H1 (cell line): ENCODE data around the gene CAMP. TPM values are rescaled to one million over a fixed set of nuclear protein-coding genes. Genes with fewer than 3 reads are reported as not detected.

Source experiments
- CTCF ChIA-PET: fragments of 300-600 bp; sonication (Branson Sonifier 250); formaldehyde crosslinking; loops from one replicate; lab custom pipeline; 2021; ENCODE audit not compliant: partially characterized antibody; lab: Charles Lee
- POLR2A ChIA-PET: fragments of 300-600 bp; sonication (Branson Sonifier 250); formaldehyde crosslinking; loops from one replicate; lab custom pipeline; 2021; ENCODE audit warnings: inconsistent platforms; ENCODE audit not compliant: partially characterized antibody; lab: Charles Lee
- DNase-seq, 2 experiments: peaks; one replicate each; pipeline versions ENCODE4 v3.0.0 to v3.0.0-alpha.2; 2010 to 2022; ENCODE audit warnings: low spot score in 2 of 2, low read depth in 1 of 2, mixed read lengths in 1 of 2
- FAIRE-seq: peaks from 2 replicates; lab custom pipeline; 2011; peaks lifted over from hg19 to GRCh38; lab: Jason Lieb, UNC
- H2AFZ ChIP-seq: 2 replicates; pipeline ENCODE4 v1.8.1; 2012; ENCODE audit warnings: low read length, inconsistent platforms
- H2AK5ac ChIP-seq: 2 replicates; pipeline ENCODE4 v1.6.1; 2013; ENCODE audit warnings: low read depth, low read length
- H2BK120ac ChIP-seq: replicated peaks from 2 replicates; pipeline ENCODE3; 2013; ENCODE audit warnings: low read depth, low read length, inconsistent platforms
- H2BK12ac ChIP-seq: 2 replicates; pipeline ENCODE4 v1.6.1; 2013; ENCODE audit warnings: low read depth, low read length
- H2BK15ac ChIP-seq: 2 replicates; pipeline ENCODE4 v1.6.1; 2013; ENCODE audit warnings: low read length
- H2BK20ac ChIP-seq: 2 replicates; pipeline ENCODE4 v1.6.1; 2013; ENCODE audit warnings: low read length
- H2BK5ac ChIP-seq: 2 replicates; pipeline ENCODE4 v1.6.1; 2013; ENCODE audit warnings: low read depth, low read length
- H3K14ac ChIP-seq: 2 replicates; pipeline ENCODE4 v1.6.1; 2013; ENCODE audit warnings: inconsistent platforms; ENCODE audit not compliant: insufficient read length
- H3K18ac ChIP-seq: 2 replicates; pipeline ENCODE4 v1.6.1; 2013; ENCODE audit warnings: low read length; ENCODE audit errors: extremely low read depth
- H3K23ac ChIP-seq: 2 replicates; pipeline ENCODE4 v1.6.1; 2013; ENCODE audit warnings: inconsistent platforms; ENCODE audit not compliant: insufficient read length
- H3K23me2 ChIP-seq: 2 replicates; pipeline ENCODE4 v1.6.1; 2013; ENCODE audit warnings: low read depth, low read length
- H3K27ac ChIP-seq: 2 replicates; pipeline ENCODE4 v1.6.1; 2011; ENCODE audit warnings: low read depth, low read length, inconsistent platforms
- H3K27me3 ChIP-seq, 4 experiments: replicated peaks in 1 of 4; 1 replicate in 1 of 4; 2 replicates in 3 of 4; pipeline versions ENCODE4 v1.6.1 to v1.8.1; 2011 to 2013; ENCODE audit warnings: low read length in 3 of 4, mild to moderate bottlenecking in 3 of 4, inconsistent platforms in 2 of 4, mixed read lengths in 2 of 4, moderate library complexity in 1 of 4; ENCODE audit not compliant: control insufficient read depth in 3 of 4, insufficient read depth in 3 of 4; ENCODE audit errors: extremely low read depth in 1 of 4
- H3K36me3 ChIP-seq, 4 experiments: 2 replicates each; pipeline versions ENCODE4 v1.6.1 to v1.8.1; 2011 to 2013; ENCODE audit warnings: mild to moderate bottlenecking in 4 of 4, low read length in 3 of 4, moderate library complexity in 2 of 4, control low read depth in 1 of 4, inconsistent platforms in 1 of 4; ENCODE audit not compliant: insufficient read depth in 4 of 4, control insufficient read depth in 2 of 4
- H3K4ac ChIP-seq: replicated peaks from 2 replicates; pipeline ENCODE3; 2013; ENCODE audit warnings: low read length, low read depth, mixed read lengths, inconsistent platforms; ENCODE audit not compliant: insufficient read length
- H3K4me1 ChIP-seq, 4 experiments: replicated peaks in 1 of 4; 1 replicate in 1 of 4; 2 replicates in 3 of 4; pipeline versions ENCODE4 v1.6.1 to v1.8.1; 2011 to 2013; ENCODE audit warnings: low read length in 3 of 4, inconsistent platforms in 2 of 4, mixed read lengths in 1 of 4; ENCODE audit not compliant: insufficient read depth in 4 of 4, control insufficient read depth in 3 of 4
- H3K4me2 ChIP-seq, 2 experiments: 2 replicates each; pipeline versions ENCODE4 v1.6.1 to v1.8.1; 2011 to 2013; ENCODE audit warnings: low read depth in 2 of 2, low read length in 2 of 2, control low read depth in 1 of 2, inconsistent platforms in 1 of 2, mild to moderate bottlenecking in 1 of 2; ENCODE audit not compliant: insufficient read depth in 1 of 2
- H3K4me3 ChIP-seq, 4 experiments: fragments of 200-600, 300-600 bp in 1 of 4; sonication (generic), shearing (Covaris generic), sonication (Bioruptor Twin) in 1 of 4; 2 replicates each; pipeline versions ENCODE4 v1.5.1 to v1.8.1; 2011 to 2016; ENCODE audit warnings: low read length in 4 of 4, low read depth in 3 of 4, control low read depth in 2 of 4, inconsistent platforms in 2 of 4, mild to moderate bottlenecking in 2 of 4, mixed read lengths in 1 of 4, moderate library complexity in 1 of 4; ENCODE audit not compliant: insufficient read depth in 2 of 4; ENCODE audit errors: extremely low read depth in 1 of 4
- H3K56ac ChIP-seq: replicated peaks from 2 replicates; pipeline ENCODE3; 2013; ENCODE audit warnings: low read depth, mild to moderate bottlenecking, mixed read lengths, low read length, inconsistent platforms; ENCODE audit not compliant: insufficient read length
- H3K79me1 ChIP-seq: 2 replicates; pipeline ENCODE4 v1.6.1; 2013; ENCODE audit warnings: low read depth, low read length, control low read depth
- H3K79me2 ChIP-seq, 2 experiments: 2 replicates each; pipeline versions ENCODE4 v1.6.1 to v1.8.1; 2012 to 2013; ENCODE audit warnings: low read length in 2 of 2, mild to moderate bottlenecking in 2 of 2, inconsistent platforms in 1 of 2; ENCODE audit not compliant: insufficient read depth in 2 of 2, control insufficient read depth in 1 of 2
- H3K9ac ChIP-seq, 4 experiments: replicated peaks in 1 of 4; 1 replicate in 1 of 4; 2 replicates in 3 of 4; pipeline versions ENCODE4 v1.6.1 to v1.8.1; 2011 to 2013; ENCODE audit warnings: low read depth in 3 of 4, low read length in 3 of 4, control low read depth in 2 of 4, mild to moderate bottlenecking in 2 of 4, moderate library complexity in 2 of 4, inconsistent platforms in 1 of 4; ENCODE audit errors: extremely low read depth in 1 of 4
- H3K9me3 ChIP-seq, 2 experiments: 2 replicates each; pipeline versions ENCODE4 v1.6.1 to v1.8.1; 2012 to 2013; ENCODE audit warnings: mild to moderate bottlenecking in 2 of 2, moderate library complexity in 2 of 2, control low read depth in 1 of 2, inconsistent platforms in 1 of 2, low read depth in 1 of 2, low read length in 1 of 2, mixed read lengths in 1 of 2; ENCODE audit not compliant: insufficient read depth in 2 of 2
- H4K20me1 ChIP-seq, 2 experiments: replicated peaks in 1 of 2; 2 replicates each; pipeline versions ENCODE3 to v1.8.1; 2011 to 2013; ENCODE audit warnings: inconsistent platforms in 2 of 2, low read length in 2 of 2, mild to moderate bottlenecking in 1 of 2; ENCODE audit not compliant: insufficient read depth in 2 of 2, control insufficient read depth in 1 of 2
- H4K5ac ChIP-seq: 2 replicates; pipeline ENCODE4 v1.6.1; 2013; ENCODE audit warnings: low read length, low read depth, mixed read lengths, inconsistent platforms; ENCODE audit not compliant: insufficient read length
- H4K8ac ChIP-seq: 2 replicates; pipeline ENCODE4 v1.8.0; 2013; ENCODE audit warnings: mild to moderate bottlenecking, moderate library complexity, low read length, inconsistent platforms; ENCODE audit not compliant: insufficient read depth; ENCODE audit errors: extremely low read depth
- H4K91ac ChIP-seq: replicated peaks from 2 replicates; pipeline ENCODE3; 2013; ENCODE audit warnings: low read length, mixed read lengths, inconsistent platforms; ENCODE audit not compliant: insufficient read length
- NANOG ChIP-seq: IDR thresholded peaks from 2 replicates; pipeline ENCODE4 v1.6.1; 2011; ENCODE audit warnings: low read length, low read depth, mild to moderate bottlenecking, inconsistent platforms; ENCODE audit not compliant: insufficient read depth, poor library complexity, severe bottlenecking
- ZNF274 ChIP-seq: IDR thresholded peaks from 2 replicates; pipeline ENCODE4 v1.7.0; 2012; ENCODE audit warnings: low read length, borderline replicate concordance; ENCODE audit errors: extremely low read depth
- WGBS, 2 experiments: shearing (Covaris generic) in 1 of 2; methylation state at CpG; one replicate each; pipeline versions ENCODE4 v1.1.6 to v1.1.7; 2013 to 2015; ENCODE audit warnings: low lambda C conversion rate in 2 of 2, mixed read lengths in 2 of 2, inconsistent platforms in 1 of 2, low coverage in 1 of 2, missing lambda C conversion rate in 1 of 2; ENCODE audit not compliant: insufficient replicate concordance in 2 of 2, insufficient coverage in 1 of 2, insufficient read length in 1 of 2; ENCODE audit errors: extremely low coverage in 1 of 2, missing lambda C conversion rate in 1 of 2; 5-methylcytosine and 5-hydroxymethylcytosine counted together
- polyA plus RNA-seq, 7 experiments: library from polyadenylated mRNA; depleted of rRNA in 3 of 7; stranded (reverse) in 5 of 7; unstranded in 2 of 7; fragments of >200 nt in 5 of 7; fragments of 200-250 nt in 2 of 7; gene quantifications; 1 replicate in 5 of 7; 2 replicates in 1 of 7; 4 replicates in 1 of 7; pipeline versions ENCODE4 v1.2.1 to v1.2.3, GENCODE V29; 2011 to 2013; ENCODE audit warnings: missing spikeins in 2 of 7, mixed read lengths in 2 of 7
- total RNA-seq: library from RNA; stranded (reverse); fragmentation: NEBNext Ultra II Directional; extraction: Animal tissue kit (Norgen Biotek cat#: 25700); gene quantifications from 2 replicates; pipeline ENCODE4 v1.2.1, GENCODE V29; 2021

CAMP gene
- total and polyA plus RNA-seq, 2 of the 8 experiments (the other 6 are each of a cell fraction or from before 2014, with no cell fraction given): not detected

- no peak overlapping the region for H2BK120ac ChIP-seq
- H3K79me2 ChIP-seq: no peaks in the 10 kb centered on the region
- peaks cover 0 to 2% (median 0%) of the 10 kb centered on the region in 4 experiments; a peak in 3 of 7 replicates for H3K4me1 ChIP-seq
- no peak overlapping the region for H3K18ac ChIP-seq
- no peak for DNase-seq
- FAIRE-seq: no peak
- no peak overlapping the region for H3K4ac ChIP-seq
- CTCF ChIA-PET: interaction anchor here (0.7 to 2.3 kb wide), 6 partner anchors 8 to 200 kb away, joined by 3 to 8 read pairs (median 4); partner anchors contain the start of gene ZNF589
- H3K23ac ChIP-seq: no peak overlapping the region
- no peak overlapping the region for H4K91ac ChIP-seq
- H3K27me3 ChIP-seq: no peaks in the 10 kb centered on the region
- H3K14ac ChIP-seq: no peak overlapping the region
- H3K4me2 ChIP-seq: no peak overlapping the region
- 91% methylated on average over 4 of the region's 4 CpGs; no CpG with 5 or more reads in 1 of the 2 experiments for WGBS, 2 experiments
- no peak overlapping the region for H2BK20ac ChIP-seq
- no peaks in the 10 kb centered on the region for H3K79me1 ChIP-seq
- POLR2A ChIA-PET: interaction anchor here (0.7 to 4.6 kb wide), 7 partner anchors 10 to 242 kb away, joined by 3 to 44 read pairs (median 4); partner anchors contain the start of genes CCDC51, CDC25A, TMA7 and ZNF589
- no peak overlapping the region for H3K4me3 ChIP-seq
- H3K23me2 ChIP-seq: no peaks in the 10 kb centered on the region
- no peak overlapping the region for H4K5ac ChIP-seq
- H2BK15ac ChIP-seq: no peak overlapping the region
- H3K36me3 ChIP-seq: no peaks in the 10 kb centered on the region
- H2AK5ac ChIP-seq: no peak overlapping the region
- no peak overlapping the region for H2BK12ac ChIP-seq
- H3K27ac ChIP-seq: no peak overlapping the region
- no peak overlapping the region for H3K9ac ChIP-seq
- no peak overlapping the region for H4K8ac ChIP-seq
- H3K56ac ChIP-seq: no peak overlapping the region
- peaks cover 7 to 10% of the 10 kb centered on the region in 2 experiments; a peak in 2 of 4 replicates for H3K9me3 ChIP-seq
- H4K20me1 ChIP-seq: no peaks in the 10 kb centered on the region
- H2AFZ ChIP-seq: no peak overlapping the region
- H2BK5ac ChIP-seq: no peak overlapping the region
- no peak for TF ChIP-seq NANOG
- TF ChIP-seq ZNF274: no peak
Observed at GRCh38 chr3:48232232-48232631, 8.9 kb downstream of the CAMP start.
